Mesenchymal stem cell (in vitro differentiated cells and primary cell): ENCODE data around the gene CYP3A4. TPM values are rescaled to one million over a fixed set of nuclear protein-coding genes. Genes with fewer than 3 reads are reported as not detected.

Source experiments
- DNase-seq: peaks from one replicate; pipeline ENCODE4 v3.0.0-alpha.2; 2013
- H2AFZ ChIP-seq: one replicate; pipeline ENCODE4 v1.6.1; 2013; ENCODE audit warnings: low read depth, mild to moderate bottlenecking, control low read depth, inconsistent platforms, low read length, moderate library complexity
- H2AK5ac ChIP-seq: 2 replicates; pipeline ENCODE4 v1.6.1; 2013; ENCODE audit warnings: low read length, moderate library complexity, mild to moderate bottlenecking, inconsistent platforms; ENCODE audit not compliant: severe bottlenecking
- H2BK120ac ChIP-seq: one replicate; pipeline ENCODE4 v1.6.1; 2013; ENCODE audit warnings: low read depth, mild to moderate bottlenecking, inconsistent platforms, low read length, moderate library complexity
- H2BK12ac ChIP-seq, 2 experiments: one replicate each; pipeline ENCODE4 v1.6.1; 2013; ENCODE audit warnings: inconsistent platforms in 2 of 2, low read length in 2 of 2, mild to moderate bottlenecking in 2 of 2, moderate library complexity in 2 of 2, control low read depth in 1 of 2
- H2BK15ac ChIP-seq: one replicate; pipeline ENCODE4 v1.6.1; 2013; ENCODE audit warnings: mild to moderate bottlenecking, low read depth, inconsistent platforms; ENCODE audit not compliant: poor library complexity, severe bottlenecking
- H2BK5ac ChIP-seq: 2 replicates; pipeline ENCODE4 v1.6.1; 2013; ENCODE audit warnings: low read depth, mild to moderate bottlenecking, low read length, control low read depth, inconsistent platforms; ENCODE audit not compliant: poor library complexity, severe bottlenecking
- H3K14ac ChIP-seq, 2 experiments: one replicate each; pipeline ENCODE4 v1.6.1; 2013; ENCODE audit warnings: inconsistent platforms in 2 of 2, low read length in 2 of 2, control low read depth in 1 of 2, mild to moderate bottlenecking in 1 of 2, moderate library complexity in 1 of 2
- H3K18ac ChIP-seq, 2 experiments: one replicate each; pipeline ENCODE4 v1.6.1; 2013; ENCODE audit warnings: inconsistent platforms in 2 of 2, low read length in 2 of 2, control low read depth in 1 of 2, low read depth in 1 of 2, mild to moderate bottlenecking in 1 of 2
- H3K23ac ChIP-seq, 2 experiments: one replicate each; pipeline ENCODE4 v1.6.1; 2013; ENCODE audit warnings: inconsistent platforms in 2 of 2, low read length in 2 of 2, mild to moderate bottlenecking in 2 of 2, moderate library complexity in 2 of 2, control low read depth in 1 of 2
- H3K27ac ChIP-seq: 2 replicates; pipeline ENCODE4 v1.5.1; 2013; ENCODE audit warnings: mild to moderate bottlenecking, moderate library complexity, low read length, control low read depth, inconsistent platforms; ENCODE audit not compliant: poor library complexity, severe bottlenecking
- H3K27me3 ChIP-seq, 2 experiments: 2 replicates each; pipeline versions ENCODE4 v1.6.1 to v1.7.0; 2013; ENCODE audit warnings: low read length in 2 of 2, mild to moderate bottlenecking in 2 of 2, moderate library complexity in 2 of 2, control low read depth in 1 of 2, inconsistent platforms in 1 of 2; ENCODE audit not compliant: control insufficient read depth in 1 of 2, insufficient read depth in 1 of 2
- H3K36me3 ChIP-seq, 2 experiments: 2 replicates each; pipeline versions ENCODE4 v1.6.1 to v1.7.0; 2013; ENCODE audit warnings: low read length in 2 of 2, control low read depth in 1 of 2, inconsistent platforms in 1 of 2, low read depth in 1 of 2, mild to moderate bottlenecking in 1 of 2; ENCODE audit not compliant: insufficient read depth in 2 of 2, control insufficient read depth in 1 of 2
- H3K4ac ChIP-seq, 2 experiments: one replicate each; pipeline ENCODE4 v1.6.1; 2013; ENCODE audit warnings: inconsistent platforms in 2 of 2, low read length in 2 of 2, mild to moderate bottlenecking in 2 of 2, moderate library complexity in 2 of 2, control low read depth in 1 of 2, low read depth in 1 of 2
- H3K4me1 ChIP-seq: 2 replicates; pipeline ENCODE4 v1.6.1; 2013; ENCODE audit warnings: low read depth, low read length, control low read depth; ENCODE audit not compliant: control insufficient read depth, insufficient read depth
- H3K4me2 ChIP-seq: 2 replicates; pipeline ENCODE4 v1.6.1; 2013; ENCODE audit warnings: low read length, mild to moderate bottlenecking, inconsistent platforms; ENCODE audit not compliant: poor library complexity, severe bottlenecking
- H3K4me3 ChIP-seq, 2 experiments: 2 replicates each; pipeline versions ENCODE4 v1.5.1 to v1.7.0; 2013; ENCODE audit warnings: low read length in 2 of 2, mild to moderate bottlenecking in 2 of 2, control low read depth in 1 of 2, low read depth in 1 of 2; ENCODE audit not compliant: insufficient read depth in 1 of 2
- H3K79me1 ChIP-seq: replicated peaks from 2 replicates; pipeline ENCODE4 v1.6.1; 2013; ENCODE audit warnings: mild to moderate bottlenecking, control low read depth, low read length, inconsistent platforms; ENCODE audit not compliant: poor library complexity, severe bottlenecking
- H3K9ac ChIP-seq: 2 replicates; pipeline ENCODE4 v1.7.0; 2013; ENCODE audit warnings: mild to moderate bottlenecking, low read length, moderate library complexity
- H3K9me3 ChIP-seq: 2 replicates; pipeline ENCODE4 v1.7.0; 2013; ENCODE audit warnings: mild to moderate bottlenecking, low read length; ENCODE audit not compliant: control insufficient read depth
- H4K8ac ChIP-seq: one replicate; pipeline ENCODE4 v1.6.1; 2013; ENCODE audit warnings: inconsistent platforms, mild to moderate bottlenecking, low read length, moderate library complexity
- H4K91ac ChIP-seq: one replicate; pipeline ENCODE4 v1.6.1; 2013; ENCODE audit warnings: mild to moderate bottlenecking, low read length, inconsistent platforms
- WGBS: methylation state at CpG from one replicate; pipeline ENCODE4 v1.1.7; 2013; ENCODE audit warnings: mixed read lengths; 5-methylcytosine and 5-hydroxymethylcytosine counted together
- polyA plus RNA-seq, 2 experiments: library from polyadenylated mRNA; stranded (reverse); fragments of 200-250 nt; gene quantifications; one replicate each; pipeline ENCODE4 v1.2.3, GENCODE V29; 2013

The CYP3A4 gene
- polyA plus RNA-seq (2013, experiment 1 of 2) = not detected
- not detected for polyA plus RNA-seq (2013, experiment 2 of 2)

GRCh38 chr7:99784007-99784406 lies at the start of gene CYP3A4:
CYP3A4 (minus strand) TSS chr7:99784184; CDS start chr7:99784081, 103 bp downstream.
- Histone ChIP-seq H3K79me1 (no peaks in the 10 kb centered on the region), H3K27me3 (peaks cover 13 to 45% of the 10 kb centered on the region in 2 experiments), H3K4me1 (no peaks in the 10 kb centered on the region), H3K27ac (no peak within 1 kb of the TSS), H3K23ac (no peak within 1 kb of the TSS), H3K4me3 (no peak within 1 kb of the TSS), H2BK12ac (no peak within 1 kb of the TSS), H2BK15ac (no peak within 1 kb of the TSS), H3K36me3 (no peaks in the 10 kb centered on the region), H2BK120ac (no peak within 1 kb of the TSS), H2BK5ac (no peak within 1 kb of the TSS), H3K9ac (no peak within 1 kb of the TSS), H3K14ac (no peak within 1 kb of the TSS), H4K91ac (no peak within 1 kb of the TSS), H3K9me3 (no peaks in the 10 kb centered on the region), H2AK5ac (no peak within 1 kb of the TSS), H4K8ac (no peak within 1 kb of the TSS), H3K18ac (no peak within 1 kb of the TSS), H2AFZ (no peak within 1 kb of the TSS), H3K4me2 (no peak within 1 kb of the TSS), H3K4ac (no peak within 1 kb of the TSS)
- no peak for DNase-seq

GRCh38 chr7:99833289-99833877 lies 49.4 kb upstream of the CYP3A4 start:
- H3K4me3 ChIP-seq = no peak overlapping the region
- H2AK5ac ChIP-seq = no peak overlapping the region
- no peak overlapping the region for H4K8ac ChIP-seq
- no peak overlapping the region for H3K23ac ChIP-seq
- no peaks in the 10 kb centered on the region for H3K9me3 ChIP-seq
- no peak overlapping the region for H4K91ac ChIP-seq
- no peak overlapping the region for H2BK15ac ChIP-seq
- no peak overlapping the region for H2BK120ac ChIP-seq
- no peak overlapping the region for H3K14ac ChIP-seq
- no peak overlapping the region for H3K9ac ChIP-seq
- H3K27ac ChIP-seq = no peak overlapping the region
- no peak overlapping the region for H3K18ac ChIP-seq
- H3K4me1 ChIP-seq = no peaks in the 10 kb centered on the region
- H2BK5ac ChIP-seq = no peak overlapping the region
- WGBS = 61% methylated on average over 5 of the region's 8 CpGs
- H3K36me3 ChIP-seq = no peaks in the 10 kb centered on the region
- H3K4me2 ChIP-seq = no peak overlapping the region
- H3K27me3 ChIP-seq = peaks cover 10 to 36% of the 10 kb centered on the region in 2 experiments
- no peak overlapping the region for H2AFZ ChIP-seq
- DNase-seq = no peak
- no peak overlapping the region for H2BK12ac ChIP-seq
- no peak overlapping the region for H3K4ac ChIP-seq
- no peaks in the 10 kb centered on the region for H3K79me1 ChIP-seq

- H3K9ac ChIP-seq = no peak overlapping the region
- no peaks in the 10 kb centered on the region for H3K79me1 ChIP-seq
- no peak overlapping the region for H2BK15ac ChIP-seq
- H3K36me3 ChIP-seq = no peaks in the 10 kb centered on the region
- no peak overlapping the region for H2BK5ac ChIP-seq
- no peak overlapping the region for H2AK5ac ChIP-seq
- H3K4me3 ChIP-seq = no peak overlapping the region
- H3K4ac ChIP-seq = no peak overlapping the region
- H3K4me1 ChIP-seq = no peaks in the 10 kb centered on the region
- no peak overlapping the region for H3K18ac ChIP-seq
- DNase-seq = no peak
- no peak overlapping the region for H2BK12ac ChIP-seq
- no peak overlapping the region for H2BK120ac ChIP-seq
- H3K4me2 ChIP-seq = no peak overlapping the region
- peaks cover 15 to 46% of the 10 kb centered on the region in 2 experiments for H3K27me3 ChIP-seq
- no peak overlapping the region for H3K27ac ChIP-seq
- H2AFZ ChIP-seq = no peak overlapping the region
- H4K8ac ChIP-seq = no peak overlapping the region
- no peak overlapping the region for H3K14ac ChIP-seq
- no peak overlapping the region for H3K23ac ChIP-seq
- no peak overlapping the region for H4K91ac ChIP-seq
- no peaks in the 10 kb centered on the region for H3K9me3 ChIP-seq
Measured at GRCh38 chr7:99831595-99831994, 47.6 kb upstream of the CYP3A4 start.

GRCh38 chr7:99829524-99830160 lies 45.7 kb upstream of the CYP3A4 start:
- H2AFZ ChIP-seq = no peak overlapping the region
- no peak overlapping the region for H3K4ac ChIP-seq
- H2BK5ac ChIP-seq = no peak overlapping the region
- H4K8ac ChIP-seq = no peak overlapping the region
- H2BK15ac ChIP-seq = no peak overlapping the region
- H3K9ac ChIP-seq = no peak overlapping the region
- DNase-seq = no peak
- H4K91ac ChIP-seq = no peak overlapping the region
- no peak overlapping the region for H3K4me2 ChIP-seq
- no peaks in the 10 kb centered on the region for H3K9me3 ChIP-seq
- H3K4me3 ChIP-seq = no peak overlapping the region
- no peak overlapping the region for H2BK120ac ChIP-seq
- peaks cover 20 to 54% of the 10 kb centered on the region in 2 experiments for H3K27me3 ChIP-seq
- no peaks in the 10 kb centered on the region for H3K79me1 ChIP-seq
- no peaks in the 10 kb centered on the region for H3K4me1 ChIP-seq
- H2BK12ac ChIP-seq = no peak overlapping the region
- H3K23ac ChIP-seq = no peak overlapping the region
- no peaks in the 10 kb centered on the region for H3K36me3 ChIP-seq
- no peak overlapping the region for H3K18ac ChIP-seq
- no CpG with 5 or more reads among the region's 1 CpG for WGBS
- no peak overlapping the region for H2AK5ac ChIP-seq
- no peak overlapping the region for H3K14ac ChIP-seq
- no peak overlapping the region for H3K27ac ChIP-seq
